ENCODE results near the gene CHST11.

Gene CHST11

DNA sequence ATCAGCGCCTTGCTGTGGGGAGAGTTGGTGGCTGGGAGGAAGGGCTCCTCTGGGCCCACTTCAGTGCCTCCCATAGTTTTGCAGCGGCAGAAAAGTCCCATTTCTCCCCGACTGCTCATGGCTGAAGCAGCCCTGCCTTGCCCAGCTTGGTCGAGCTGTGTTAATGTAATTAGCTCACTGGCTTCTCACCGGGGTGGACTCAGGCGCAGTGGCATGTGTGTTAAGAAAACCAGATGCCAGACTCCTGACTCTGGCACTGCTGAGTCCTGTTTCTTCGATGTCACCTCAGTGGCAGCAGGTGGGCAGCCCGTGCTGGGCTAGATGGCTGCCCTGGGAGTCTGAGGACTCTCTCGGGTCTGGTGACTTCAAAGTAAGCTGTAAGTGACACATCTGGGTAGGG lies 47.4 kb downstream of the CHST11 start:
- H3K9me3 ChIP-seq (ENCODE audit: control insufficient read depth, insufficient read depth, low read length): no peaks in the 10 kb centered on the region
- H3K4me3 ChIP-seq (ENCODE audit: low read depth, low read length): no peak overlapping the region
- no peak overlapping the region for H3K27ac ChIP-seq (ENCODE audit: low read depth, low read length)
- no peak overlapping the region for H3K9ac ChIP-seq (ENCODE audit: low read depth, low read length)
- peaks cover 37% of the 10 kb centered on the region for H3K4me1 ChIP-seq (ENCODE audit: control insufficient read depth, insufficient read depth, low read length)
- H3K36me3 ChIP-seq (ENCODE audit: control insufficient read depth, insufficient read depth, low read length): no peaks in the 10 kb centered on the region
- no peaks in the 10 kb centered on the region for H3K27me3 ChIP-seq (ENCODE audit: control insufficient read depth, insufficient read depth, low read length)

- no peaks in the 10 kb centered on the region for H3K27me3 ChIP-seq (ENCODE audit: control insufficient read depth, insufficient read depth, low read length)
- H3K9ac ChIP-seq (ENCODE audit: low read depth, low read length): no peak overlapping the region
- no peak overlapping the region for H3K27ac ChIP-seq (ENCODE audit: low read depth, low read length)
- H3K4me1 ChIP-seq (ENCODE audit: control insufficient read depth, insufficient read depth, low read length): peaks cover 29% of the 10 kb centered on the region
- H3K36me3 ChIP-seq (ENCODE audit: control insufficient read depth, insufficient read depth, low read length): no peaks in the 10 kb centered on the region
- H3K9me3 ChIP-seq (ENCODE audit: control insufficient read depth, insufficient read depth, low read length): no peaks in the 10 kb centered on the region
- H3K4me3 ChIP-seq (ENCODE audit: low read depth, low read length): no peak overlapping the region
Observed at GRCh38 chr12:104505095-104505818, 48.5 kb downstream of the CHST11 start.

- Histone ChIP-seq H3K4me1 (ENCODE audit: control insufficient read depth, insufficient read depth, low read length) (peaks cover 22% of the 10 kb centered on the region), H3K27ac (ENCODE audit: low read depth, low read length) (peak overlapping the region; percentile 21), H3K9ac (ENCODE audit: low read depth, low read length) (no peak overlapping the region), H3K4me3 (ENCODE audit: low read depth, low read length) (peak overlapping the region; percentile 28; the same call in 1 of the 2 replicates), H3K9me3 (ENCODE audit: control insufficient read depth, insufficient read depth, low read length) (no peaks in the 10 kb centered on the region), H3K27me3 (ENCODE audit: control insufficient read depth, insufficient read depth, low read length) (no peaks in the 10 kb centered on the region), H3K36me3 (ENCODE audit: control insufficient read depth, insufficient read depth, low read length) (no peaks in the 10 kb centered on the region)
Observed at GRCh38 chr12:104506676-104507401, 50.1 kb downstream of the CHST11 start.

DNA sequence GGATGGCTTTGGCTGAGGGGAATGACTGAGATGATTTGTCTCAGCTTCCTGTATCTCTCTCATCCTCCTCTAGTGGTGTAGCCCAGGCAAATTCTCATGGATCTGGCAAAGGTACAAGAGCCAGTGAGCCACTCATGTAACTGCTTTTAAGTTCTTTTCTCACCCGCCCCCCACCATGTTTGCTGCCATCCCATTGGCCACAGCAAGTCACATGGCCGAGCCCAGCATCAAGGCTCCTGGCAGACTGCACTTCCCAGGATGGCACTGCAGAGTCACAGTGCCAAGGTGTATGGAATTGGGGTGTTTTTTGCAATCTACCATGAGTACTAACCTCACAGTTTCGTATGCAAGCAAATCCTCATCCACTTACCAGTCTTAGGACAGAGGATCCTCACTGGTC lies 50.9 kb downstream of the CHST11 start:
- no peaks in the 10 kb centered on the region for H3K36me3 ChIP-seq (ENCODE audit: control insufficient read depth, insufficient read depth, low read length)
- no peak overlapping the region for H3K9ac ChIP-seq (ENCODE audit: low read depth, low read length)
- peaks cover 22% of the 10 kb centered on the region for H3K4me1 ChIP-seq (ENCODE audit: control insufficient read depth, insufficient read depth, low read length)
- peak overlapping the region; percentile 21 for H3K27ac ChIP-seq (ENCODE audit: low read depth, low read length)
- no peak overlapping the region for H3K4me3 ChIP-seq (ENCODE audit: low read depth, low read length)
- H3K9me3 ChIP-seq (ENCODE audit: control insufficient read depth, insufficient read depth, low read length): no peaks in the 10 kb centered on the region
- no peaks in the 10 kb centered on the region for H3K27me3 ChIP-seq (ENCODE audit: control insufficient read depth, insufficient read depth, low read length)

DNA sequence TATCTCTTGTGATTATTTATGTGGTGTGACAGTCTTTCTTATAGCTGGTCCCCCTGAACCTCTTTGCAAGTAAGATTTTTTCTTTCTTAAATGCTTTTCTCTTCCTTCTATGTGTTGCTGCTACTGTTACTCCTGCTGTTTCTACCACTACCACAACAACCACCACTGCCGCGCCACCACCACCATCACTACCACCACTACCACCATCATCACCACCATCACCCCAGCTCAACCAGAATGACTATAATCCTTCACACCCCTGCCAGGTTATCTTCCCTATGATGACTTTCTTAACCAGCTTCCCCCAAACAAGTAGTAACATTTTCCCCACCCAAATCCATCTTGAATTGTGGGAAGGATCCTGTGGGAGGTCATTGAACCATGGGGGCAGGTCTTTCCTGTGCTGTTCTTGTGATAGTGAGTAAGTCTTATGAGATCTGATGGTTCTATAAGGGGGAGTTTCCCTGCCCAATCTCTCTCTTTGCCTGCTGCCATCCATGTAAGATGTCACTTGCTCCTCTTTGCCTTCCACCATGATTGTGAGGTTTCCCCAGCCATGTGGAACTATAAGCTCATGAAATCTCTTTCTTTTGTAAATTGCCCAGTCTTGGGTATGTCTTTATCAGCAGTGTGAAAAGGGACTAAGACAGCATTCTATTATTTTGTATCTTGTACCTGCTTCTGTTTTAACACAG lies 52.2 kb downstream of the CHST11 start:
- H3K36me3 ChIP-seq (ENCODE audit: control insufficient read depth, insufficient read depth, low read length): no peaks in the 10 kb centered on the region
- no peak overlapping the region for H3K4me3 ChIP-seq (ENCODE audit: low read depth, low read length)
- no peak overlapping the region for H3K27ac ChIP-seq (ENCODE audit: low read depth, low read length)

GRCh38 chr12:104510145-104510872 lies 53.6 kb downstream of the CHST11 start:
- Histone ChIP-seq H3K36me3 (ENCODE audit: control insufficient read depth, insufficient read depth, low read length) (no peaks in the 10 kb centered on the region), H3K9ac (ENCODE audit: low read depth, low read length) (no peak overlapping the region), H3K27me3 (ENCODE audit: control insufficient read depth, insufficient read depth, low read length) (no peaks in the 10 kb centered on the region), H3K4me3 (ENCODE audit: low read depth, low read length) (no peak overlapping the region), H3K27ac (ENCODE audit: low read depth, low read length) (no peak overlapping the region), H3K4me1 (ENCODE audit: control insufficient read depth, insufficient read depth, low read length) (peaks cover 28% of the 10 kb centered on the region), H3K9me3 (ENCODE audit: control insufficient read depth, insufficient read depth, low read length) (no peaks in the 10 kb centered on the region)

More for the DNA sequence above, 52.2 kb downstream of the CHST11 start:
- Histone ChIP-seq H3K9me3 (ENCODE audit: control insufficient read depth, insufficient read depth, low read length) (no peaks in the 10 kb centered on the region), H3K9ac (ENCODE audit: low read depth, low read length) (no peak overlapping the region), H3K4me1 (ENCODE audit: control insufficient read depth, insufficient read depth, low read length) (peaks cover 28% of the 10 kb centered on the region), H3K27me3 (ENCODE audit: control insufficient read depth, insufficient read depth, low read length) (no peaks in the 10 kb centered on the region)

- Histone ChIP-seq H3K27ac (ENCODE audit: low read depth, low read length) (no peak overlapping the region), H3K4me1 (ENCODE audit: control insufficient read depth, insufficient read depth, low read length) (peaks cover 28% of the 10 kb centered on the region)
Observed at GRCh38 chr12:104510873-104511440, 54.2 kb downstream of the CHST11 start.

GRCh38 chr12:104513681-104514080 lies 56.9 kb downstream of the CHST11 start:
- Histone ChIP-seq H3K4me3 (ENCODE audit: low read depth, low read length) (no peak overlapping the region), H3K36me3 (ENCODE audit: control insufficient read depth, insufficient read depth, low read length) (no peaks in the 10 kb centered on the region), H3K27ac (ENCODE audit: low read depth, low read length) (no peak overlapping the region), H3K4me1 (ENCODE audit: control insufficient read depth, insufficient read depth, low read length) (peaks cover 6% of the 10 kb centered on the region; the same call in 1 of the 2 replicates), H3K9ac (ENCODE audit: low read depth, low read length) (no peak overlapping the region), H3K27me3 (ENCODE audit: control insufficient read depth, insufficient read depth, low read length) (no peaks in the 10 kb centered on the region), H3K9me3 (ENCODE audit: control insufficient read depth, insufficient read depth, low read length) (no peaks in the 10 kb centered on the region)

More at GRCh38 chr12:104510873-104511440, 54.2 kb downstream of the CHST11 start:
- Histone ChIP-seq H3K9me3 (ENCODE audit: control insufficient read depth, insufficient read depth, low read length) (no peaks in the 10 kb centered on the region), H3K9ac (ENCODE audit: low read depth, low read length) (no peak overlapping the region), H3K36me3 (ENCODE audit: control insufficient read depth, insufficient read depth, low read length) (no peaks in the 10 kb centered on the region), H3K27me3 (ENCODE audit: control insufficient read depth, insufficient read depth, low read length) (no peaks in the 10 kb centered on the region), H3K4me3 (ENCODE audit: low read depth, low read length) (no peak overlapping the region)

- no peaks in the 10 kb centered on the region for H3K27me3 ChIP-seq (ENCODE audit: control insufficient read depth, insufficient read depth, low read length)
- H3K27ac ChIP-seq (ENCODE audit: low read depth, low read length): no peak overlapping the region
- no peaks in the 10 kb centered on the region for H3K36me3 ChIP-seq (ENCODE audit: control insufficient read depth, insufficient read depth, low read length)
- no peak overlapping the region for H3K9ac ChIP-seq (ENCODE audit: low read depth, low read length)
- H3K9me3 ChIP-seq (ENCODE audit: control insufficient read depth, insufficient read depth, low read length): no peaks in the 10 kb centered on the region
- peaks cover 8% of the 10 kb centered on the region; the same call in 1 of the 2 replicates for H3K4me1 ChIP-seq (ENCODE audit: control insufficient read depth, insufficient read depth, low read length)
- no peak overlapping the region for H3K4me3 ChIP-seq (ENCODE audit: low read depth, low read length)
Observed at GRCh38 chr12:104514092-104514810, 57.5 kb downstream of the CHST11 start.

GRCh38 chr12:104515899-104516298 lies 59.2 kb downstream of the CHST11 start:
- Histone ChIP-seq H3K9ac (ENCODE audit: low read depth, low read length) (no peak overlapping the region), H3K36me3 (ENCODE audit: control insufficient read depth, insufficient read depth, low read length) (no peaks in the 10 kb centered on the region), H3K27ac (ENCODE audit: low read depth, low read length) (no peak overlapping the region), H3K27me3 (ENCODE audit: control insufficient read depth, insufficient read depth, low read length) (no peaks in the 10 kb centered on the region), H3K4me3 (ENCODE audit: low read depth, low read length) (no peak overlapping the region), H3K4me1 (ENCODE audit: control insufficient read depth, insufficient read depth, low read length) (peaks cover 15% of the 10 kb centered on the region), H3K9me3 (ENCODE audit: control insufficient read depth, insufficient read depth, low read length) (no peaks in the 10 kb centered on the region)

All from HUES48 (cell line).